ENCODE data around the gene KLHL18.

DNA sequence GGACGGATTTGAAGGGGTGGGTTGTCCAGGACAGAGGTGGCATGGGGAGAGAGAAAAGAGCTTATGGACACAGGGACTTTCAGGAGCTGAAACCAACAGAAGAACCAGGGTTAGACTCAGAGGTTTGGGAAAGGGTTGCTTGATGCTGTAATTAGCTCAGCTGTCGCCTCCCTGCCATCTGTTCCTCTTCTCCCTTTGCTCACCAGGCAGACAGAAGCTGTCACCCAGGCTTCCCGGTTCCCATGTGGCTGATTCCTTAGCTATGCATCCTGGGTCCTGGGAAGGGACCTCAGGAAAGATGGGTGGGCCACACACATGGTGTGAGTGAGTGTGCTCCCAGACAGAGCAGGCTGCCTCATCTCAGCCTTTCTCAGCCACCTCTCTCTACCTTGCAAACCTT lies 112.1 kb downstream of the KLHL18 start:
- TF ChIP-seq, protein P1, sequence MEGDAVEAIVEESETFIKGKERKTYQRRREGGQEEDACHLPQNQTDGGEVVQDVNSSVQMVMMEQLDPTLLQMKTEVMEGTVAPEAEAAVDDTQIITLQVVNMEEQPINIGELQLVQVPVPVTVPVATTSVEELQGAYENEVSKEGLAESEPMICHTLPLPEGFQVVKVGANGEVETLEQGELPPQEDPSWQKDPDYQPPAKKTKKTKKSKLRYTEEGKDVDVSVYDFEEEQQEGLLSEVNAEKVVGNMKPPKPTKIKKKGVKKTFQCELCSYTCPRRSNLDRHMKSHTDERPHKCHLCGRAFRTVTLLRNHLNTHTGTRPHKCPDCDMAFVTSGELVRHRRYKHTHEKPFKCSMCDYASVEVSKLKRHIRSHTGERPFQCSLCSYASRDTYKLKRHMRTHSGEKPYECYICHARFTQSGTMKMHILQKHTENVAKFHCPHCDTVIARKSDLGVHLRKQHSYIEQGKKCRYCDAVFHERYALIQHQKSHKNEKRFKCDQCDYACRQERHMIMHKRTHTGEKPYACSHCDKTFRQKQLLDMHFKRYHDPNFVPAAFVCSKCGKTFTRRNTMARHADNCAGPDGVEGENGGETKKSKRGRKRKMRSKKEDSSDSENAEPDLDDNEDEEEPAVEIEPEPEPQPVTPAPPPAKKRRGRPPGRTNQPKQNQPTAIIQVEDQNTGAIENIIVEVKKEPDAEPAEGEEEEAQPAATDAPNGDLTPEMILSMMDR (IDR thresholded peaks at IDR 0.05) = no peak
- no peak for TF ChIP-seq POLR2A (IDR thresholded peaks at IDR 0.05)

Data from lower leg skin (tissue), 3 donors.